Vagina (tissue), 2 donors: ENCODE data around the gene DICER1. TPM values are rescaled to one million over a fixed set of nuclear protein-coding genes. Genes with fewer than 3 reads are reported as not detected.

Experiments
- DNase-seq, 2 donors: peaks; one replicate each; pipeline ENCODE4 v3.0.0-alpha.2; 2017; ENCODE audit errors: extremely low spot score in 2 of 2
- H3K27ac ChIP-seq: fragments of 200-600 bp; sonication (generic); one replicate; pipeline ENCODE4 v1.5.1; 2019
- H3K27me3 ChIP-seq: fragments of 200-600 bp; sonication (generic); one replicate; pipeline ENCODE4 v1.5.1; 2019
- H3K36me3 ChIP-seq, 2 donors: fragments of 200-600 bp; sonication (generic); one replicate each; pipeline ENCODE4 v1.5.1; 2017 to 2019
- H3K4me1 ChIP-seq: fragments of 200-600 bp; sonication (generic); one replicate; pipeline ENCODE4 v1.5.1; 2019
- H3K4me3 ChIP-seq, 2 donors: fragments of 200-600 bp; sonication (generic); 1 replicate in 1 of 2; 2 replicates in 1 of 2; pipeline ENCODE4 v1.5.1; 2016 to 2019
- H3K9me3 ChIP-seq: fragments of 200-600 bp; sonication (generic); one replicate; pipeline ENCODE4 v1.5.1; 2019
- CTCF ChIP-seq, 3 experiments: fragments of 450-650 bp in 2 of 3; fragments of 200-600 bp in 1 of 3; sonication (generic) in 1 of 3; IDR thresholded peaks; one replicate each; pipeline ENCODE4 v1.5.1; 2017 to 2019; ENCODE audit warnings: antibody characterized with exemption in 3 of 3, mild to moderate bottlenecking in 2 of 3, moderate library complexity in 2 of 3
- POLR2A ChIP-seq, 2 donors: fragments of 450-650 bp; IDR thresholded peaks; one replicate each; pipeline ENCODE4 v1.6.1; 2017; ENCODE audit warnings: antibody characterized with exemption in 2 of 2, mild to moderate bottlenecking in 2 of 2, moderate library complexity in 2 of 2
- POLR2AphosphoS5 ChIP-seq, 2 donors: sonication (generic); formaldehyde crosslinking; IDR thresholded peaks; one replicate each; pipeline ENCODE4 v1.9.0; 2017; ENCODE audit warnings: antibody characterized with exemption in 2 of 2, mild to moderate bottlenecking in 2 of 2, low read depth in 1 of 2; ENCODE audit not compliant: insufficient read depth in 1 of 2
- intact Hi-C: fragments of 100-400 bp; cut with DNase I; formaldehyde crosslinking; loops from one replicate; pipeline ENCODE4 v1.15.1; 2023
- total RNA-seq: library from RNA; depleted of rRNA; stranded (reverse); fragments of >200 nt; gene quantifications from one replicate; pipeline ENCODE4 v1.2.3, GENCODE V29; 2016

Gene DICER1
- total RNA-seq, 1 donor from 2014 or later = 68.3 TPM

- intact Hi-C loops = no loop called here
- Histone ChIP-seq H3K4me3 (no peak overlapping the region), H3K4me1 (peaks cover 16% of the 10 kb centered on the region), H3K27ac (peak overlapping the region; percentile 70), H3K9me3 (no peaks in the 10 kb centered on the region), H3K36me3 (no peaks in the 10 kb centered on the region), H3K27me3 (no peaks in the 10 kb centered on the region)
- DNase-seq = peak in 1 of 2 donors; percentile 83
- TF ChIP-seq POLR2A (IDR thresholded peaks at IDR 0.05) = no peak
- TF ChIP-seq CTCF (IDR thresholded peaks at IDR 0.05) = no peak
- no peak for TF ChIP-seq POLR2AphosphoS5 (IDR thresholded peaks at IDR 0.05; ENCODE audit: insufficient read depth in 1 of 2, low read depth in 1 of 2)
These were observed 115.8 kb downstream of the DICER1 start for GRCh38 chr14:95041477-95042020.

- TF ChIP-seq POLR2AphosphoS5 (IDR thresholded peaks at IDR 0.05; ENCODE audit: insufficient read depth in 1 of 2, low read depth in 1 of 2) (no peak), CTCF (IDR thresholded peaks at IDR 0.05) (no peak), POLR2A (IDR thresholded peaks at IDR 0.05) (no peak)
- Histone ChIP-seq H3K36me3 (no peaks in the 10 kb centered on the region), H3K4me3 (no peak overlapping the region), H3K9me3 (no peaks in the 10 kb centered on the region), H3K4me1 (peaks cover 12% of the 10 kb centered on the region), H3K27ac (peak overlapping the region; percentile 70), H3K27me3 (no peaks in the 10 kb centered on the region)
- DNase-seq = peak; percentile 61 to 81
- intact Hi-C loops = no loop called here
These were observed 116.4 kb downstream of the DICER1 start for GRCh38 chr14:95040708-95041476.

- Histone ChIP-seq H3K4me3 (no peak overlapping the region), H3K9me3 (no peaks in the 10 kb centered on the region), H3K36me3 (no peaks in the 10 kb centered on the region), H3K4me1 (peaks cover 12% of the 10 kb centered on the region), H3K27me3 (no peaks in the 10 kb centered on the region), H3K27ac (no peak overlapping the region)
- no peak for TF ChIP-seq POLR2AphosphoS5 (IDR thresholded peaks at IDR 0.05; ENCODE audit: insufficient read depth in 1 of 2, low read depth in 1 of 2)
- no peak for TF ChIP-seq CTCF (IDR thresholded peaks at IDR 0.05)
- TF ChIP-seq POLR2A (IDR thresholded peaks at IDR 0.05) = no peak
- intact Hi-C loops = no loop called here
- DNase-seq = peak in 1 of 2 donors; percentile 52
These were observed 117.4 kb downstream of the DICER1 start for GRCh38 chr14:95039993-95040348.

GRCh38 chr14:95039259-95039992 lies 117.9 kb downstream of the DICER1 start:
- H3K27me3 ChIP-seq = no peaks in the 10 kb centered on the region
- H3K4me1 ChIP-seq = peaks cover 12% of the 10 kb centered on the region
- no peaks in the 10 kb centered on the region for H3K9me3 ChIP-seq
- TF ChIP-seq POLR2AphosphoS5 (IDR thresholded peaks at IDR 0.05; ENCODE audit: insufficient read depth in 1 of 2, low read depth in 1 of 2) (no peak), CTCF (IDR thresholded peaks at IDR 0.05) (no peak), POLR2A (IDR thresholded peaks at IDR 0.05) (no peak)
- H3K4me3 ChIP-seq = no peak overlapping the region
- intact Hi-C loops = no loop called here
- no peak overlapping the region for H3K27ac ChIP-seq
- DNase-seq = peak; percentile 69 to 72
- no peaks in the 10 kb centered on the region for H3K36me3 ChIP-seq
